Kidney (tissue), 14 donors: Measurements from ENCODE around the gene NOLC1. TPM values are rescaled to one million over a fixed set of nuclear protein-coding genes. Genes with fewer than 3 reads are reported as not detected.

Experiments used
- DNase-seq, 5 donors: peaks; one replicate each; pipeline ENCODE4 v3.0.0-alpha.2; 2013 to 2020
- FAIRE-seq: peaks from 2 replicates; lab custom pipeline; 2012; peaks lifted over from hg19 to GRCh38; lab: Jason Lieb, UNC
- H3K27ac ChIP-seq, 2 donors: one replicate each; pipeline ENCODE4 v1.7.0; 2013; ENCODE audit warnings: low read depth in 2 of 2, low read length in 2 of 2, inconsistent platforms in 1 of 2
- H3K27me3 ChIP-seq: one replicate; pipeline ENCODE4 v1.7.1; 2013; ENCODE audit warnings: low read length, inconsistent platforms; ENCODE audit not compliant: control insufficient read depth, insufficient read depth
- H3K36me3 ChIP-seq, 3 donors: one replicate each; pipeline versions ENCODE4 v1.7.0 to v1.7.1; 2013; ENCODE audit warnings: low read length in 3 of 3, control low read depth in 1 of 3, inconsistent platforms in 1 of 3; ENCODE audit not compliant: insufficient read depth in 3 of 3, control insufficient read depth in 2 of 3
- H3K4me1 ChIP-seq, 3 donors: one replicate each; pipeline versions ENCODE4 v1.7.0 to v1.7.1; 2013; ENCODE audit warnings: low read length in 3 of 3, inconsistent platforms in 1 of 3, low read depth in 1 of 3; ENCODE audit not compliant: control insufficient read depth in 2 of 3, insufficient read depth in 2 of 3
- H3K4me3 ChIP-seq, 3 donors: one replicate each; pipeline versions ENCODE4 v1.7.0 to v1.8.1; 2013; ENCODE audit warnings: low read length in 3 of 3, control low read depth in 1 of 3, inconsistent platforms in 1 of 3
- H3K9ac ChIP-seq, 3 donors: one replicate each; pipeline versions ENCODE4 v1.7.0 to v1.7.1; 2013; ENCODE audit warnings: low read length in 3 of 3, control low read depth in 1 of 3, inconsistent platforms in 1 of 3
- H3K9me3 ChIP-seq, 3 donors: one replicate each; pipeline versions ENCODE4 v1.7.0 to v1.7.1; 2013; ENCODE audit warnings: low read length in 3 of 3, control low read depth in 1 of 3, inconsistent platforms in 1 of 3; ENCODE audit not compliant: control insufficient read depth in 2 of 3, insufficient read depth in 1 of 3
- CTCF ChIP-seq: IDR thresholded peaks from 3 replicates; pipeline ENCODE4 v1.5.1; 2012; ENCODE audit warnings: mild to moderate bottlenecking, moderate library complexity, borderline replicate concordance; ENCODE audit not compliant: insufficient read depth; ENCODE audit errors: extremely low read depth
- intact Hi-C: fragments of 100-400 bp; cut with DNase I; formaldehyde crosslinking; loops from one replicate; pipeline ENCODE4 v1.11.1; 2022
- polyA plus RNA-seq: library from polyadenylated mRNA; stranded (reverse); fragments of 350-450 nt; fragmentation: Illumina TruSeq; extraction: RNeasy Lipid Tissue Mini Kit (QIAGEN cat#74804); gene quantifications from one replicate; pipeline ENCODE4 v1.2.3, GENCODE V29; 2014; ENCODE audit warnings: low read depth, low replicate concordance; ENCODE audit not compliant: insufficient read depth
- total RNA-seq: library from RNA; stranded (reverse); fragmentation: NEBNext Ultra II Directional; extraction: Animal tissue kit (Norgen Biotek cat#: 25700); gene quantifications from one replicate; pipeline ENCODE4 v1.2.1, GENCODE V29; 2021
- donor health status: control.
- donor health status: control.
- donor health status: control.
- donor health status: control.
- donor health status: control.
- donor health status: DM: yes; HTN: yes; CAD: no.
- donor health status: Normal renal cell carcinoma (clear cell type).

NOLC1 gene
- total and polyA plus RNA-seq, 2 donors from 2014 or later: 20.1 to 50.4 TPM

GRCh38 chr10:102157224-102157623, 5.0 kb downstream of the NOLC1 start:
- H3K4me1 ChIP-seq: peaks cover 0 to 7% (median 5%) of the 10 kb centered on the region in 3 donors
- H3K9ac ChIP-seq: no peak overlapping the region

GRCh38 chr10:102159051-102159597, 6.9 kb downstream of the NOLC1 start:
- intact Hi-C loops: no loop called here
- TF ChIP-seq CTCF: no peak
- H3K9ac ChIP-seq: no peak overlapping the region
- H3K27ac ChIP-seq: no peak overlapping the region
- DNase-seq (no peak), FAIRE-seq (no peak)
- H3K36me3 ChIP-seq: peaks cover 20 to 48% (median 48%) of the 10 kb centered on the region in 3 donors
- H3K27me3 ChIP-seq: no peaks in the 10 kb centered on the region
- no peaks in the 10 kb centered on the region for H3K9me3 ChIP-seq
- H3K4me3 ChIP-seq: no peak overlapping the region
- no peaks in the 10 kb centered on the region for H3K4me1 ChIP-seq

More at GRCh38 chr10:102157224-102157623, 5.0 kb downstream of the NOLC1 start:
- FAIRE-seq: no peak
- no peaks in the 10 kb centered on the region for H3K9me3 ChIP-seq
- H3K27ac ChIP-seq: no peak overlapping the region
- H3K4me3 ChIP-seq: no peak overlapping the region
- H3K36me3 ChIP-seq: peaks cover 16 to 48% (median 45%) of the 10 kb centered on the region in 3 donors
- no peaks in the 10 kb centered on the region for H3K27me3 ChIP-seq
- DNase-seq: peak in 2 of 5 donors; percentile 6 to 19
- no peak for TF ChIP-seq CTCF
- intact Hi-C loops: no loop called here

GRCh38 chr10:102159831-102160230, 7.6 kb downstream of the NOLC1 start:
- Histone ChIP-seq H3K27me3 (no peaks in the 10 kb centered on the region), H3K36me3 (peaks cover 20 to 48% (median 46%) of the 10 kb centered on the region in 3 donors), H3K9me3 (no peaks in the 10 kb centered on the region), H3K4me1 (no peaks in the 10 kb centered on the region), H3K4me3 (no peak overlapping the region), H3K27ac (no peak overlapping the region), H3K9ac (no peak overlapping the region)
- DNase-seq (no peak), FAIRE-seq (no peak)
- intact Hi-C loops: no loop called here
- no peak for TF ChIP-seq CTCF
